ENCODE results near the gene TEX264. TPM values are rescaled to one million over a fixed set of nuclear protein-coding genes. Genes with fewer than 3 reads are reported as not detected.
A peak's percentile ranks its signal among the peaks of the same experiment; 100 is the strongest.

Gene TEX264
- total RNA-seq, 1 donor from 2014 or later, result 23.8 TPM

- Mint-ChIP-seq H3K27ac (ENCODE audit: unreplicated experiment) (no peak overlapping the region), H3K27me3 (ENCODE audit: unreplicated experiment) (peaks cover 8% of the 10 kb centered on the region), H3K4me3 (ENCODE audit: unreplicated experiment) (no peak overlapping the region), H3K36me3 (ENCODE audit: low read depth, unreplicated experiment) (peaks cover 16% of the 10 kb centered on the region), H3K9me3 (ENCODE audit: unreplicated experiment) (no peaks in the 10 kb centered on the region), H3K4me1 (ENCODE audit: unreplicated experiment) (peaks cover 3% of the 10 kb centered on the region)
- no peak for TF ChIP-seq CTCF (IDR thresholded peaks at IDR 0.05; ENCODE audit: unreplicated experiment)
- DNase-seq (ENCODE audit: low spot score), result no peak
Measured at GRCh38 chr3:51692980-51693395, 21.9 kb downstream of the TEX264 start.

DNA sequence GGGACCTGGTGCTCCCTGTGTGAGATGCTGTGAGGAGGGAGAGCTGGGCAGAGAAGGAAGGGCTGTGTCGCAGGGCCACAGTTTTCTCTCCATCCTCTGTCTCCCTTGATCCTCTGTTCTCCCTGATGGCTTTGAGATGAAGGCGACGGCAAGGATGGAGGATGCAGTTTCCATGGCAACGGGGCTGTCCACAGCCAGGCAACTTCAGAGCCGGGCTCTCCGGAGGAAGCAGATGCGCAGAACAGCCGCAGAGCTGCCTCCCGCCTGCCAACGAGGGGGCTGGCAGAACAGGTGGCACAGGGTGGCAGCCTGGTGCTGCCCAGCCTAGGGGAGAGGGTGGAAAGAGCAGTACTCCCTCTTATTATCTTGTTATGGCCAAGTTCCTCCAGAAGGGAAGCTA lies 25.9 kb downstream of the TEX264 start:
- no peak for DNase-seq (ENCODE audit: low spot score)
- H3K36me3 Mint-ChIP-seq (ENCODE audit: low read depth, unreplicated experiment), result peaks cover 30% of the 10 kb centered on the region
- H3K4me3 Mint-ChIP-seq (ENCODE audit: unreplicated experiment), result no peak overlapping the region
- no peak overlapping the region for H3K27ac Mint-ChIP-seq (ENCODE audit: unreplicated experiment)
- no peaks in the 10 kb centered on the region for H3K9me3 Mint-ChIP-seq (ENCODE audit: unreplicated experiment)
- H3K27me3 Mint-ChIP-seq (ENCODE audit: unreplicated experiment), result peaks cover 10% of the 10 kb centered on the region
- no peaks in the 10 kb centered on the region for H3K4me1 Mint-ChIP-seq (ENCODE audit: unreplicated experiment)
- TF ChIP-seq CTCF (IDR thresholded peaks at IDR 0.05; ENCODE audit: unreplicated experiment), result no peak

DNA sequence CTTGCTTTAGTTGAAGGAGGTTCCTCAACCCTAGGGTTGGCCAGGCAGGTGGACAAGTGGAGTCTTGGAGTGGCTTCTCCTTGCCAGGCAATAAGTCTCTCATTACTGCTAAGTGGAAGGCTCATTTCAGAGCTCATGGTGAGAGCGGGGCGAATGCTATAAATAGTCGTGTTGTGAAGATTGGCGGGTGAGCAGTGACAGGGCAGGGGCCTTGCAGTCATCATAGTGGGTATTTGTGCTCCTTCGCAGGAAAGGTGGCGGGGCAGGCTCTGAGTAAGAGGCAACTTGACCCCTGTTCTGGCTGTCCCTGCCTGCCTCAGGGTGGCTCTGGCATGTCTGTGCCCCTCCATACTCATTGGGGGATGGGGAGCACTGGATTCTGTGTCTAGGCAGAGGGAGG lies 27.2 kb downstream of the TEX264 start:
- H3K9me3 Mint-ChIP-seq (ENCODE audit: unreplicated experiment), result no peaks in the 10 kb centered on the region
- peak overlapping the region; percentile 6 for H3K27ac Mint-ChIP-seq (ENCODE audit: unreplicated experiment)
- no peak for TF ChIP-seq CTCF (IDR thresholded peaks at IDR 0.05; ENCODE audit: unreplicated experiment)
- H3K27me3 Mint-ChIP-seq (ENCODE audit: unreplicated experiment), result peaks cover 10% of the 10 kb centered on the region
- DNase-seq (ENCODE audit: low spot score), result no peak
- peaks cover 30% of the 10 kb centered on the region for H3K36me3 Mint-ChIP-seq (ENCODE audit: low read depth, unreplicated experiment)
- no peak overlapping the region for H3K4me3 Mint-ChIP-seq (ENCODE audit: unreplicated experiment)
- H3K4me1 Mint-ChIP-seq (ENCODE audit: unreplicated experiment), result peaks cover 1% of the 10 kb centered on the region

DNA sequence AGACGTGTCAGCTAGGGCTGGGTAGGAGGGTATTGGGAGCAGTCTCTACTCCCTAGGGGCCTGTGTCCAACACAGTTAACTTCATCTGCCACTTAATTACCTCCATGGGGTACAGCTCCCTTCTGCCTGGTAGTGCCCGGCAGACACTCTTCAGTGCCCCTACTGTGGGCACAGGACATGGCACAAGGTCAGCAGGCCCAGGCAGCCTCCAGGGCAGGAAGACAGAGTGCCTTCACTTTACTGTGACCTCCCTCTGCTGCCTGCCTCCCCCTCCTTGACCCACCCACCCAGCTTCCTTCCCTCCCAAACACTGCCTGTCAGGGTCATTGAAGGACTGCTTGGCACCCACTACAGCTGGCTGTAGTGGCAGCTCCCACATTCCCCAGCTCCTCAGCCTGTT lies 29.4 kb downstream of the TEX264 start:
- no peak for DNase-seq (ENCODE audit: low spot score)
- peaks cover 6% of the 10 kb centered on the region for H3K4me1 Mint-ChIP-seq (ENCODE audit: unreplicated experiment)
- H3K4me3 Mint-ChIP-seq (ENCODE audit: unreplicated experiment), result no peak overlapping the region
- H3K9me3 Mint-ChIP-seq (ENCODE audit: unreplicated experiment), result no peaks in the 10 kb centered on the region
- H3K36me3 Mint-ChIP-seq (ENCODE audit: low read depth, unreplicated experiment), result peaks cover 25% of the 10 kb centered on the region
- H3K27me3 Mint-ChIP-seq (ENCODE audit: unreplicated experiment), result peaks cover 9% of the 10 kb centered on the region
- no peak for TF ChIP-seq CTCF (IDR thresholded peaks at IDR 0.05; ENCODE audit: unreplicated experiment)
- no peak overlapping the region for H3K27ac Mint-ChIP-seq (ENCODE audit: unreplicated experiment)

DNA sequence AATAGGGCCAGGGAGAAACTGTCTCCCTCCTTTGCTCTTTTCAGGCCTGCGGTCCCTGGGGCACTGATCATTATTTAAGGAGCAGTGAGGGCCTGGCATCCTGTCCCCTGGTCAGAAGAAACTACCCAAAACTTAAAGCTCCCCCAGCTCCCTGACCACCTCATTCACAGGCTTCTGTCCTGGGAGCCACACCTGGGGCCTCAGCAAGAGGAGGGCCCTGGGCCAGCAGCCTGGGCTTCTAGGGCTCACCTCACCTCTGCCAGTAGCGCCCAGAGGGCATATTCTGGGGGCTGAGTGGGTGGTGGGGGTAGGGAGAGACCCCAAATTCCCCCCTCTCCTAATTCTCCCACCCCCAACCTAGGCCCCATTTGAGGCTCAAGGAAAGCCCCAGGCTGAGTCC lies 31.1 kb downstream of the TEX264 start:
- Mint-ChIP-seq H3K36me3 (ENCODE audit: low read depth, unreplicated experiment) (peaks cover 25% of the 10 kb centered on the region), H3K27me3 (ENCODE audit: unreplicated experiment) (peaks cover 7% of the 10 kb centered on the region), H3K4me3 (ENCODE audit: unreplicated experiment) (no peak overlapping the region), H3K4me1 (ENCODE audit: unreplicated experiment) (peaks cover 6% of the 10 kb centered on the region), H3K9me3 (ENCODE audit: unreplicated experiment) (no peaks in the 10 kb centered on the region), H3K27ac (ENCODE audit: unreplicated experiment) (no peak overlapping the region)
- DNase-seq (ENCODE audit: low spot score), result no peak
- TF ChIP-seq CTCF (IDR thresholded peaks at IDR 0.05; ENCODE audit: unreplicated experiment), result no peak
